OCI-LY7 (cell line): ENCODE data around the gene PIGM. TPM values are rescaled to one million over a fixed set of nuclear protein-coding genes. Genes with fewer than 3 reads are reported as not detected.

Experiments
- BruUV-seq: library from RNA; stranded (reverse); fragments of 400-500 nt; replicated peaks from 2 replicates; lab custom pipeline; 2021; lab: Mats Ljungman, UMichigan
- CTCF ChIA-PET: fragments of 300-600 bp; sonication (Branson Sonifier 250); formaldehyde crosslinking; loops from one replicate; lab custom pipeline; 2022; ENCODE audit warnings: antibody characterized with exemption; ENCODE audit not compliant: unreplicated experiment; lab: Charles Lee
- POLR2A ChIA-PET: fragments of 300-600 bp; sonication (Branson Sonifier 250); formaldehyde crosslinking; loops from one replicate; lab custom pipeline; 2022; ENCODE audit warnings: antibody characterized with exemption; lab: Charles Lee
- DNase-seq: peaks from one replicate; pipeline ENCODE4 v3.0.0-alpha.2; 2015; ENCODE audit warnings: low spot score
- H2AFZ ChIP-seq: fragments of 200-600 bp; sonication (generic), shearing (Covaris generic); 2 replicates; pipeline ENCODE4 v1.6.1; 2014; ENCODE audit warnings: mild to moderate bottlenecking, antibody characterized with exemption, low read length, moderate library complexity
- H3K27ac ChIP-seq: fragments of 200-600 bp; sonication (generic); 2 replicates; pipeline ENCODE4 v1.5.1; 2014; ENCODE audit warnings: mixed run types, low read depth, mild to moderate bottlenecking, moderate library complexity, low read length, inconsistent platforms; ENCODE audit not compliant: poor library complexity, severe bottlenecking
- H3K36me3 ChIP-seq: fragments of 200-600 bp; sonication (generic); 2 replicates; pipeline ENCODE4 v1.6.1; 2014; ENCODE audit warnings: mild to moderate bottlenecking, antibody characterized with exemption, low read length, moderate library complexity, mixed read lengths; ENCODE audit not compliant: insufficient read depth
- H3K4me1 ChIP-seq: fragments of 200-600 bp; sonication (generic); 2 replicates; pipeline ENCODE4 v1.5.1; 2014; ENCODE audit warnings: mild to moderate bottlenecking, low read length; ENCODE audit not compliant: insufficient read depth, poor library complexity, severe bottlenecking
- H3K4me2 ChIP-seq: fragments of 200-600 bp; sonication (generic); 2 replicates; pipeline ENCODE4 v1.6.1; 2014; ENCODE audit warnings: mild to moderate bottlenecking, low read length
- H3K4me3 ChIP-seq: fragments of 200-600 bp; sonication (generic); 2 replicates; pipeline ENCODE4 v1.5.1; 2014; ENCODE audit warnings: mild to moderate bottlenecking, low read depth, low read length; ENCODE audit not compliant: poor library complexity, severe bottlenecking
- H3K79me2 ChIP-seq: fragments of 200-600 bp; sonication (generic); 2 replicates; pipeline ENCODE4 v1.6.1; 2016; ENCODE audit warnings: low read depth, mild to moderate bottlenecking, low read length, moderate library complexity, mixed read lengths; ENCODE audit not compliant: insufficient read depth
- H3K9me2 ChIP-seq: fragments of 200-600 bp; sonication (generic); 2 replicates; pipeline ENCODE4 v1.6.1; 2016; ENCODE audit warnings: mild to moderate bottlenecking, low read length, mixed read lengths; ENCODE audit not compliant: insufficient read depth
- H3K9me3 ChIP-seq: fragments of 200-600 bp; sonication (generic); 2 replicates; pipeline ENCODE4 v1.6.1; 2014; ENCODE audit warnings: mild to moderate bottlenecking, mixed run types, low read length, mixed read lengths
- H4K20me1 ChIP-seq: fragments of 200-600 bp; sonication (generic); 2 replicates; pipeline ENCODE4 v1.6.1; 2014; ENCODE audit warnings: mild to moderate bottlenecking, antibody characterized with exemption, low read length, moderate library complexity, mixed read lengths; ENCODE audit not compliant: insufficient read depth
- EZH2phosphoT487 ChIP-seq: fragments of 200-600 bp; sonication (generic); IDR thresholded peaks from 2 replicates; pipeline ENCODE4 v1.6.1; 2018; ENCODE audit warnings: low read depth, borderline replicate concordance, mild to moderate bottlenecking, mixed run types, antibody characterized with exemption, low read length, moderate library complexity, mixed read lengths
- intact Hi-C: fragments of 100-400 bp; cut with micrococcal nuclease; formaldehyde crosslinking; loops from one replicate; pipeline ENCODE4 v1.10.0; 2022; ENCODE audit not compliant: unreplicated experiment
- total RNA-seq, 2 experiments: library from RNA; depleted of rRNA in 1 of 2; stranded (reverse); fragments of >200 nt in 1 of 2; shearing (Covaris generic) in 1 of 2; gene quantifications; 2 replicates each; pipeline ENCODE4 v1.2.3, GENCODE V29; 2014 to 2022
- TF ChIP-seq, protein P1 (sequence below): fragments of 200-600 bp; sonication (generic); conservative IDR thresholded peaks from 2 replicates; pipeline ENCODE4 v1.5.1; 2014; ENCODE audit warnings: mild to moderate bottlenecking, antibody characterized with exemption, low read length, moderate library complexity, mixed read lengths

PIGM gene
- total RNA-seq, 2 experiments from 2014 or later: 4.2 to 5.1 TPM

DNA sequence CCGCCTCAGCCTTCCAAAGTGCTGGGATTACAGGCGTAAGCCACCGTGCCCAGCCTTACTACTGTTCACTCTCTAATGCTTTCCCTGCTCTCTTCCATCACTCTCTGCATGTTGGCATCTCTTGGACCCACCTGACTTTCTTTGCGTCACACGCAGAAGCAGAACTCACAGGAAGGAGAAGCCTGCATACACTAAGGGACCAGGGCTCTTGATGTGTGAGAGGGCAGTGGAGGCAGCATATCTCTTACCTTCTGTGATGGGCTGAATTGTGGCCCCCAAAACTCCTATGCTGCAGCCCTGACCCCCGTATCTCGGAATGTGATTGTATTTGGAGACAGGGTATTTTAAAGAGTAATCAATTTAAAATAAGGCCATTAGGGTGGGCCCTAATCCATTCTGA lies 51.0 kb downstream of the PIGM start:
- H3K79me2 ChIP-seq: no peaks in the 10 kb centered on the region
- ChIA-PET POLR2A (no interaction called here), CTCF (no interaction called here)
- no peak overlapping the region for H3K27ac ChIP-seq
- no peaks in the 10 kb centered on the region for H3K4me1 ChIP-seq
- intact Hi-C loops: no loop called here
- H3K9me2 ChIP-seq: no peaks in the 10 kb centered on the region
- TF ChIP-seq EZH2phosphoT487: no peak
- TF ChIP-seq, protein P1, sequence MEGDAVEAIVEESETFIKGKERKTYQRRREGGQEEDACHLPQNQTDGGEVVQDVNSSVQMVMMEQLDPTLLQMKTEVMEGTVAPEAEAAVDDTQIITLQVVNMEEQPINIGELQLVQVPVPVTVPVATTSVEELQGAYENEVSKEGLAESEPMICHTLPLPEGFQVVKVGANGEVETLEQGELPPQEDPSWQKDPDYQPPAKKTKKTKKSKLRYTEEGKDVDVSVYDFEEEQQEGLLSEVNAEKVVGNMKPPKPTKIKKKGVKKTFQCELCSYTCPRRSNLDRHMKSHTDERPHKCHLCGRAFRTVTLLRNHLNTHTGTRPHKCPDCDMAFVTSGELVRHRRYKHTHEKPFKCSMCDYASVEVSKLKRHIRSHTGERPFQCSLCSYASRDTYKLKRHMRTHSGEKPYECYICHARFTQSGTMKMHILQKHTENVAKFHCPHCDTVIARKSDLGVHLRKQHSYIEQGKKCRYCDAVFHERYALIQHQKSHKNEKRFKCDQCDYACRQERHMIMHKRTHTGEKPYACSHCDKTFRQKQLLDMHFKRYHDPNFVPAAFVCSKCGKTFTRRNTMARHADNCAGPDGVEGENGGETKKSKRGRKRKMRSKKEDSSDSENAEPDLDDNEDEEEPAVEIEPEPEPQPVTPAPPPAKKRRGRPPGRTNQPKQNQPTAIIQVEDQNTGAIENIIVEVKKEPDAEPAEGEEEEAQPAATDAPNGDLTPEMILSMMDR: no peak
- DNase-seq: no peak
- no peaks in the 10 kb centered on the region for H3K9me3 ChIP-seq
- no peaks in the 10 kb centered on the region for H4K20me1 ChIP-seq
- H2AFZ ChIP-seq: no peak overlapping the region
- BruUV-seq: no TSS peak
- H3K36me3 ChIP-seq: no peaks in the 10 kb centered on the region
- no peak overlapping the region for H3K4me3 ChIP-seq
- no peak overlapping the region for H3K4me2 ChIP-seq

DNA sequence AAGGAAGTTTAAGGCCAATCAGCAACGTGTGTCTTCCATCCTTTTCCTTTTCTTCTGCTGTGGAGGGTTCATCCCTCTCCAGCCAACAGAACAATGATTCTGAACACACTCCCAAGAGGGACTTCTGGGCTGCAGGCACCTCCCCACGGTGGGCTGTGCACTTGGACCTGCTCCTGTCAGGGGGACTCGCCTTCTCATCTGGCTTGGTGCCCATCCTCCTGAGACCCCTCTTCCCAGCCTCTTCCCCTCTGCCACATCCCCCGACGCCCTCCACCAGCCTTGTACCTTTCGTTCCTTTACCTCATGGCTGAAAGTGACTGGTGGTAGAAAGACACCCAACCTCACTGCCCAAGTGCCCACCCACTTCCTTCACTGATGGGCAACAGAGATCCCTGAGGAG lies 51.7 kb downstream of the PIGM start:
- Histone ChIP-seq H3K9me3 (no peaks in the 10 kb centered on the region), H3K79me2 (no peaks in the 10 kb centered on the region), H3K36me3 (no peaks in the 10 kb centered on the region), H2AFZ (no peak overlapping the region), H3K4me2 (no peak overlapping the region), H3K27ac (no peak overlapping the region), H3K9me2 (no peaks in the 10 kb centered on the region), H3K4me1 (no peaks in the 10 kb centered on the region), H3K4me3 (no peak overlapping the region), H4K20me1 (no peaks in the 10 kb centered on the region)
- CTCF ChIA-PET: no interaction called here
- intact Hi-C loops: no loop called here
- POLR2A ChIA-PET: no interaction called here
- no TSS peak for BruUV-seq
- DNase-seq: no peak
- TF ChIP-seq EZH2phosphoT487: no peak
- TF ChIP-seq, protein P1: no peak

DNA sequence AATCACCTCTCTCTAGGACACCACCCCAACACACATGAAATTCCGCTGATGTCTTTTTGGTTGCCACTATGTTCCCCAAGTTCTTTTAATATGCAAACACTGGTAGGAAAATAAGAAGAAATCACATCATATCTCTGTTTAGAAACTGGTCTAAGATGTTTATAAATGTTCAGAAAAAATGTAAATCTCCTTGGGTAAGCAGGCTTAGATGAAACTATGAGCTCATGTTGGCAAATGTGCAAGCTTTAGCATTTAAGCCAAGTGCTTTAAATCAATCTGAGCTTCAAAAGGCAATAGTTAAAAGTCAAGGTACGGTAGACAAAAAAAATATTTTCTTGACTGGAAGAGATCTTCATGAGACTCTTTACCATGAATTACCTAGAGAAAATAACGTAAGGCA lies 52.5 kb downstream of the PIGM start:
- CTCF ChIA-PET: interaction anchor here (0.5 to 1.5 kb wide), 2 partner anchors 28 to 57 kb away, joined by 3 read pairs; no protein-coding TSS in a partner anchor

More for the DNA sequence above, 52.5 kb downstream of the PIGM start:
- Histone ChIP-seq H2AFZ (no peak overlapping the region), H3K27ac (no peak overlapping the region), H3K9me2 (no peaks in the 10 kb centered on the region), H3K79me2 (no peaks in the 10 kb centered on the region), H3K36me3 (no peaks in the 10 kb centered on the region), H3K9me3 (no peaks in the 10 kb centered on the region), H3K4me1 (no peaks in the 10 kb centered on the region), H3K4me3 (no peak overlapping the region), H4K20me1 (no peaks in the 10 kb centered on the region), H3K4me2 (no peak overlapping the region)
- intact Hi-C loops: no loop called here
- POLR2A ChIA-PET: interaction anchor here (0.7 kb wide), 1 partner anchor 209 kb away, joined by 5 read pairs; no protein-coding TSS in a partner anchor
- TF ChIP-seq, protein P1: no peak
- TF ChIP-seq EZH2phosphoT487: no peak
- BruUV-seq: no TSS peak
- no peak for DNase-seq
